Measurements from ENCODE around the gene IPO9. TPM values are rescaled to one million over a fixed set of nuclear protein-coding genes. Genes with fewer than 3 reads are reported as not detected.

IPO9 gene
- total and polyA plus RNA-seq, 2 of the 4 experiments (the other 2 are of a cell fraction): 14.0 to 23.4 TPM

DNA sequence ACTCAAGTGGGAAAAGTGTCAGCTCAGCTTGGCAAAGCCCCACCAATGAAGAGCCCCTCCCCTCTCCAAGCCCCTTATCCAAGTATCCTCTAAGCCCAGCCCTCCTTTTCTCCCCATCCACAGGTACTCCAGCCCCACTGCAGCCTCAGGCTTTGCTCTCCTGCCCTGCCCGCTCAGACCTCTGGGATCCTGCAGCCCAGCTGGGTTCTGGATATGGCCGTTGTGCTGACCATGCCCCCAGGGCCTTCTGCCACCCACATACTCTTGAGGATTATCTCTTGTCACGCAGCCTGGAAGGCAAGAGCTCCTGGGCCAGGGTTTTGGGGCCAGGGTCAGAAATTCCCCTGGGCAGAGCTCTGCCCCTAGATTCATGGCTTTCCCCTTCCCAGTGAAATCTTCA is 64.5 kb downstream of the IPO9 start:
- Histone ChIP-seq H3K23ac (ENCODE audit: low read depth, low read length) (no peak overlapping the region), H3K9me1 (ENCODE audit: insufficient read depth, low read length) (peaks cover 3% of the 10 kb centered on the region; the same call in 1 of the 2 replicates), H3K4me1 (ENCODE audit: control insufficient read depth, insufficient read depth, low read length) (peaks cover 16% of the 10 kb centered on the region), H4K91ac (ENCODE audit: insufficient read depth, low read depth, low read length) (no peak overlapping the region), H3K4me3 (ENCODE audit: insufficient read depth, low read depth, low read length) (no peak overlapping the region), H3K36me3 (ENCODE audit: control insufficient read depth, insufficient read depth, low read length) (peaks cover 26% of the 10 kb centered on the region), H4K5ac (ENCODE audit: low read depth, low read length) (no peak overlapping the region), H3K27me3 (ENCODE audit: control insufficient read depth, insufficient read depth, low read length) (no peaks in the 10 kb centered on the region), H2AK5ac (ENCODE audit: low read depth, low read length) (no peak overlapping the region), H2BK15ac (ENCODE audit: low read depth, low read length) (no peak overlapping the region), H3K18ac (ENCODE audit: low read depth, low read length) (no peak overlapping the region), H2AK9ac (replicated peaks; ENCODE audit: low read depth, low read length, poor library complexity) (peak overlapping the region; percentile 76), H3K4ac (ENCODE audit: low read depth, low read length) (no peak overlapping the region), H2AFZ (replicated peaks; ENCODE audit: low read length, poor library complexity) (no peak overlapping the region), H3K4me2 (ENCODE audit: low read depth, low read length) (no peak overlapping the region), H3K27ac (ENCODE audit: insufficient read depth, low read length) (no peak overlapping the region), H3K14ac (replicated peaks; ENCODE audit: low read depth, low read length) (no peak overlapping the region), H2BK20ac (ENCODE audit: low read depth, low read length) (no peak overlapping the region), H4K20me1 (ENCODE audit: insufficient read depth, low read length) (no peaks in the 10 kb centered on the region), H3K79me1 (ENCODE audit: low read depth in 1 of 2, low read length in 2 of 2) (peaks cover 7 to 30% of the 10 kb centered on the region in 2 experiments), H4K8ac (ENCODE audit: low read depth in 2 of 2, low read length in 2 of 2) (no peak overlapping the region), H3K9me3 (ENCODE audit: control insufficient read depth, insufficient read depth, low read length) (no peaks in the 10 kb centered on the region), H3K9ac (ENCODE audit: low read depth, low read length) (no peak overlapping the region), H2BK120ac (ENCODE audit: low read depth, low read length) (no peak overlapping the region), H2BK5ac (ENCODE audit: low read depth, low read length, poor library complexity, severe bottlenecking) (no peak overlapping the region), H3K56ac (ENCODE audit: extremely low read depth, insufficient read depth, low read length) (no peak overlapping the region)
- 65% methylated on average over 2 of the region's 3 CpGs; no CpG with 5 or more reads in 1 of the 2 experiments for WGBS, 2 experiments (ENCODE audit: extremely low coverage in 2 of 2, insufficient read length in 1 of 2)
- ATAC-seq (ENCODE audit: low read depth) (no peak), DNase-seq (no peak)
- intact Hi-C loops (cut with micrococcal nuclease): no loop called here
- in situ Hi-C loops (cut with MboI; ENCODE audit: low sequenced_read_pairs): loop anchor here (10.0 kb wide), 1 partner anchor 231 kb away; the partner anchor contains the start of gene GPR37L1
- ChIA-PET POLR2A (ENCODE audit: unreplicated experiment) (no interaction called here), CTCF (interaction anchor here (0.6 to 1.2 kb wide), 3 partner anchors 61 to 83 kb away, joined by 3 to 4 read pairs (median 4); no protein-coding TSS in a partner anchor)
- TF ChIP-seq RFX5 (IDR thresholded peaks at IDR 0.05; ENCODE audit: low read depth, low read length) (no peak), MAFK (IDR thresholded peaks at IDR 0.05; ENCODE audit: low read depth, low read length) (no peak)
- BruUV-seq (replicated peaks): no TSS peak
- dilution Hi-C loops (cut with HindIII; ENCODE audit: low sequenced_read_pairs, unreplicated experiment): no loop called here
